Inflammatory macrophage treated with lipopolysaccharide for 4 hours (primary cell): ENCODE results near the gene DNAJB14.

ENCODE experiments used
- DNase-seq: peaks from one replicate; pipeline ENCODE4 v3.0.0-alpha.2; 2020

The DNAJB14 gene

DNA sequence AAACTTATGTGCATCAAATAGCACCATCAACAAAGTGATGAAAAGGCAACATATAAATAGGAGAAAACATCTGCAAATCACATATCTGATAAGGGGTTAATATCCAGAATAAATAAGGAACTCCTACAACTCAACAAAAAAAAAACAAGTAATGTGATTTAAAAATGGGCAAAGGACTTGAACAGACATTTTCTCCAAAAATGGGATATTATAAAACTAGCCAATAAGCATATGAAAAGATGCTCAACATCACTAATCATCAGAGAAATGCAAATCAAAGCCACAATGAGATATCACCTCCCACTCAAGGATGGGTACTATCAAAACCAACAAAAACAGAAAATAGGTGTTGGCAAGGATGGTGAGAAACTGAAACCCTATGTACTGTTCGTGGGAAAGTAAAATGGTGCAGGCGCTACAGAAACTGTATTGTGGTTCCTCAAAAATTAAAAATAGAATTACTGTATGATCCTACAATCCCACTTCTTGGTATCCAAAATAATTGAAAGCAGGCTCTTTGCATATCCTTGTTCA, 2.4 kb downstream of the DNAJB14 start:
- DNase-seq = peak; percentile 21

DNA sequence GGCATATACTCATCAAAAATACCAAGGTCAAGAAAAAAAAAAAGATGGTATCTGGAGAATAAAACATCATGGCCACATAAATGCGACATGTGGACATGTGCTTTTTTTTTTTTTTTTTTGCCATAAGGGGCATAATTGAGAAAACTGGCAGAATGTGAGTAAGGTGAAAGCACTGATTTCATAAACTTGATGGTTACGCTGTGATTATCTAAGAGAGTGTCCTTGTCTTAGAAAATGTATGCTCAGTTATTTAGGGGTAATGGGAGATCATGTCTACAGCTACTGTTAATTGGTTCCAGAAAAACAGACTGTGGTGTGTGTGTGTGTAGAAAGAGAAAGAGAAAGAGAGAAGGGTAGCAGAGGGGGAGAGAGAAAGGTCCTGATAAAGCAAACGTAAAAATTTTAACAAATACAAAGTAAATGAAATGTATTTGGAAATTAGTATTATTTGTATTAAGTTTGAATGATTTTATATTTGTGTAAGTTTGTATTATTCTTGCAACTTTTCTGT, 8.1 kb downstream of the DNAJB14 start:
- no peak for DNase-seq

DNA sequence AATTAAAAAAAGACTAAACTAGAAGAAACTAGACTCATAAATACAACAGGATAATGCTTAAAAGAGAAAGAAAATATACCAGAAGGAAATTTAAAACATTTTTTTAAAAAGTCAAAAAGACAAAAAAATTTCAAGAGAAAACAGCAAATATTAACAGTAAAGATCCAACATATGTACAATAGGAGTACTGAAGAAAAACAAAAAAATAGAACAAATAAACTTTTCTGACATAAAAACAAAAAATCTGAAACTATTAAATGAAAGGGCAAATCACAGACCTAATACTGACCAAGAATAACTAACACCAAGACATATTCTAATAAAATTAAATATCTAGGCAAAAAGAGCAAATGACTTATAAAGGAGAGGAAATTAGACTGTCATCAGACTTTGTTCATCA, 11.5 kb downstream of the DNAJB14 start:
- DNase-seq = no peak

DNA sequence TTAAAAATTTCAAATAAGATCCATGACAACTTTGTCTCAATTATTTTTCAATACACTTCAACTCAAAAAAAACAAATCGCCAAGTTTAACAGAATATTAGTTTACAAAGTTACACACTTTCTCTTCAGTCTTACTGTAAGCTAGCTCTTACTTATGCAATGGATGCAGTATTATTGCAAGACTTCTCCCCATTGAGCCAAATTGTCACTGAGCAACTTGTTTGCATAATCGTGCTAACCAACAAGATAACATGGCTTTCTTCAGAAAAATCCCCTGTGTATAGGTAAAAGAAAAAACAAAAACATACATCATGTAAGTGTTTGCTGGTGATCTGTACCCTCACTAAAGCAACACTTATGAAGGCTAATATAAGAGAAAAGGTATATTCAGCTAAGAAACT, 18.9 kb downstream of the DNAJB14 start:
- peak; percentile 10 for DNase-seq

DNA sequence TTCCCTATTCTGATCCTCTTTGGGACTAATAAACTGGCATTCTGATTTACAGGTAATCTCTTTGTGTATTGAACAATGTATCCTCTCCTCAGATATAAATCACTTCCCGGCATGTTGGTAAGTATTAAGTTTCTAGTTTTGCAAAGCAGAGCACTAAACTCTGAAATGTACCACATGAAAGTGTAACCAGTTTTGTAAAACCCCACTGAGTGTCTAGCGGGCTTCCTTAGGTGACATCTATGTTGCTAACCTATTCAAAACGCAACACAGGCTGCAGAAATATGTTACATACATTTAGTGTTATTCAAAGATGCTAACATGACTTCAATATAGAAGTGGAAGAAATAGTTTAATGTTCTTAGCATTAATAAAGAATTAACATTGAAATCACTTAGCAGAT, 25.2 kb downstream of the DNAJB14 start:
- no peak for DNase-seq

DNA sequence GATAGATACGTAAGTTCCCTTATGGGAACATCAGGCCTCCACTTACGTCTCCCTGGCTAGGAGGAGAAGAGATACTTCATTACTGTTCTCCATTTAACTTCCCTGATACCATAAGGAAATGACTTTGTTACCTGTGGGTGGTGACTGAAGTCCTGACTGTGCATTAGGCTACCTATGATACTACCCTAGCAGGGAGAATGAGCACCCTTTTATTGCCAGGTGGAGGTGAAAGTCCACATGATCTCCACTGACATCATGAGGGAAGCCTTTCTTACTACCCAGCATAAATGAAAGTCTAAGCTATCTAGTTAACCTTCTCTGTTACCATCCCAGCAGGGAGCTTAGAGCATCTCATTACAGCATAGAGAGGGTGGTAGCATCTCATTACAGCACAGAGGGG, 27.8 kb downstream of the DNAJB14 start:
- no peak for DNase-seq

DNA sequence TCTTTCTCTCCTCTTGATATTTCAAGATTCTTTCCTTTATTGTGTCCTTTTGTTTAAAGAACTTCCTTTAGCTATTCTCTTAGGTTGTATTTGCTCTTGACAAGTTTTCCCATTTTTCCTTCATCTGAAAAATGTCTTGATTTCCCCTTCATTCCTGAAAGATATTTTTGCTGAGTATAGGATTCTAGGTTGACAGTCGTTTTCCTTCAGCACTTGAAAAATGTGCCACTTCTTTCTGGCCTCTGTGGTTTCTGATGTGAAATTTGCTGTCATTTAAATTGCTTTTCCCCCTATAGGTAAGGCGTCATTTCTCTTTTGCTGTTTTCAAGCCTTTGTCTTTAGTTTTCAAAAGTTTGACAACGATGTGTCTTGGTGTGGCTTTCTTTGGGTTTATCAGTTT, 28.8 kb downstream of the DNAJB14 start:
- DNase-seq = no peak

DNA sequence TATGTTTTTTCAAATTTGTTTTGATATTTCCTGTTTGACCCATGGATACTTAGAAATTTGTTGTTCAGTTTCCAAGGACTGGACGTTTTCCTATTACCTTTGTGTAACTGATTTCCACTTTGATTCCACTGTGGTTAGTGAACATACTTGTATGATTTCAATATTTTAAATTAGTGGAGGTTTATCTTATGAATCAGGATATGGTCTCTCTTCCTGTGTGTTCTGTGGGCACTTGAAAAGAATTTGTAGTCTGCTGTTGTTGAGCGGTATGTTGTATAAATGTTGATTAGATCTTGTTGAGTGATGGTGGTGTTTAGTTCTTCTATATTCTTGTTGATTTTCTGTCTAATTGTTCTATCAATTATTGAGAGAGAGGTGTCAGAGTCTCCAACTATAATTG, 31.0 kb downstream of the DNAJB14 start:
- DNase-seq = no peak

DNA sequence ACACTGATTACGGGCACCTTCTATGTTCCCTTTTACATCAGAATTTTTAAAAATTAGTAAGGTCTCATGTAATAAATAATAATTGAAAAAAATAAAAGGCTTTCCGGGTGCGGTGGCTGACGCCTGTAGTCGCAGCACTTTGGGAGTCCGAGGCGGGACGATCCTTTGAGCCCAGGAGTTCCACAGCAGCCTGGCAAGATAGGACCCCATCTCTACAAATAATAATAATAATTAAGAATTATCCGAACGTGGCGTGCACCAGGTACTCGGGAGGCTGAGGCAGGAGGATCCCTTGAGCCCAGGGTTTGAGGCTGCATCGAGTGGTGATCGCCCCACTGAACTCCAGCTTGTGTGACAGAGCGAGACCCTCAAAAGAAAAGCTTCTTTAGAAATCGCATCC, 51.4 kb downstream of the DNAJB14 start:
- DNase-seq = no peak

DNA sequence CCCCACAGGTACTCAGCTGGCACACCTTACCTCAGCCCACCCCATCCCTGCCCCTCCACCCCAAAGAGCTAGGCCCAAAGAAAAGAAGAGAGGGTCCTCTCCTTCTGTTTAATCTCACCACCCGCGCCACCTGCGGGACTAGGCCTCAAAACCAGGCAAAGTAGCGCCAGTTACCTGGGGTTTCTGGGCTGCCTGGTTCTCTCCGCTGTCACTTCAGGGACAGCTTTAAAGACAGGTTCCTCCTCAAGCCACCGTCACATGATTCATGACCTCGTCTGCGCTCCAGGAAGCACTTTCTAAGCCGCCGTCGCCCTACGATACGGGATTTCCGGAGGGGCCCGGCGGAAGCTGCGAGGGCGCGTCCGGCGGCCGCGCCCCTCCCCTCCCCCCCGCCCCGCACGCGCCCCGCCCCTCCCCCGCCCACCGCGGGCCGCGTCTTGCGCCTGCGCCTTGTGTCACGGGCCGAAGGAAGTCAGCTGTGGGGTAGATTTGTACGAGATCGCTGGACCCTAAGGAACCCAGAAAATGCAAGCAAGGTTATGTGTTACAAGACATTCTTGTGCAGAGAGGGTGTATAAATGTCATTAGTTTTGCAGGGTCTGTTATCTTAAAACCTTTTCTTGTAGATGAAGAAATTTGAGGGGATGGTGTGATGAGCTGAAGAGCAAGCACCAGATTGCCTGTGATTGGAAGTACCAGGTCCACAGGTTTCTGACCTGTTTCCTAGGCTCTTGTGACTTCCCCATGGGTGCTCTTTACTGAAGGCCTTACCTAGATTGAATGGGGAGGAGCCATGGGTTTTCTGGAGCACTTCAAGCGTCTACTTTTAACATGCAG, 52.0 kb downstream of the DNAJB14 start, which contains the start of gene LAMTOR3:
Gene LAMTOR3 (minus strand): TSS at position 267 of the 837 bp plus-strand sequence. CDS start 464 bp downstream, outside the sequence.
- peak; percentile 96 for DNase-seq

DNA sequence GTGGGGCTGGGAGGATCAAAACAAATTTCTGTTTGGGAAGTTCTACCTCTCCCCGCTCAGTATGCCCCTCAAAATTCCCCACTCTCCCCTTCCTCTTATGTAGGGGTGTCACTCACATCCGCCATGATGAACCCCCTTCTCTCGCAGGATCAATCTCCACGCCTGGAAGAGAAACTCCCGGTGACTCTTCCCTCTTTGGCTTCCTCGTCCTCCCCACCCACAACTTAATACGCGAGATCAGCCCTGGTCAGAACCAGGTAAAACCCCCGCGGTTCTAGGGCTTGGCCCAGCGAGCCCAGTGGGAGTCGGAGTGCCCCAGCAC, 52.6 kb downstream of the DNAJB14 start:
- DNase-seq = peak; percentile 45

DNA sequence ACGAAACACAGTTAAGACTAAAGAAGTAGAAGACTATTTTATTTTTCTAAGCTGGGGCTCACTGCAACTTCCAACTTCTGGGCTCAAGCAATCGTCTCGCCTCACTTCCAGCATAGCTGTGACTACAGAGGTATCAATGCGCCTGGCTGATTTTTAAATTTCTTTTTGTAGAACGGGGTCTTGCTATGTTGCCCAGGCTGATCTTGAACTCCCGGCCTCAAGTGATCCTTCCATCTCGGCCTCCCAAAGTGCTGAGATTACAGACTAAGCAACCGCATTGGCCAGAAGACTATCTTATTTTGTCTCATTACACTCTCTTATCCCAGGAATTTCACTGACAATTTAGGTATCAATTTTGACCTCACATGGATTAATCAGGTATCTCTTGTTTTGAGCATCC, 53.4 kb downstream of the DNAJB14 start:
- DNase-seq = no peak

DNA sequence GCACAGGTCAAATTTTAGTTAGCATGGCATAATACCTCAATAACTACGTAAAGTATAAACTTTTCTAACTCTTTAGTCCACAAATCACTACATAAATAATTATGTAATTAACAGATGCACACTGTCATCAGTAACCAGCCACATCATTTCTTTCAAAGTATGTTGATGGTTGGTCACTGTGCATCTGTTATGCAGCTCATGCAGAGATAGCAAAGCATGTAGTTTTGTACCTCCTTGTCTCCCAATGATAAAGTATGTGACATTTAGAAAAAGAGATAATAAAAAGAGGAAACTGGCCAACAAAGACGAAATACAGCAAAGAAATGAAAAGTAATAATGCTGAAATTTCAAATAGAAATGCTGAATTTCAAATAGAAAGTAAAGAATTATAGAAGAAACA, 55.1 kb downstream of the DNAJB14 start:
- no peak for DNase-seq

DNA sequence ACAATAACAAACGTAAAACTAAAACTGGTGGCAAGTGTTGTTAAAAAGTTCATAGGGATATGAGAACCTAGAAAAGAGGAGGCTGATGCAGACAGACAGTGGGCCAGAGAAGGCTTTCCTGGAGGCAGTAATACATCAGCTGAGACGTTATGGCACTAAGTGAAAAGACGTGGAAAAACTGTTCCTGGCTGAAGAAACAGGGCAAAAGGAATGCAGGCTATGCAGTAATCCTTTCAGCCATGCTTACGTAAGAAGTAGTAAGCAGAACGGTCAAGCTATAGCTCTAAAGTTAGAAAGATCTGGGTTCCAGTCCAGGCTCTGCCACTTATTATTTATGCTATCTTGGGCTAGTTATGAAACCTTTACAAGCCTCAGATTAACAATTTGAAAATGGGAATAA, 58.6 kb downstream of the DNAJB14 start:
- no peak for DNase-seq

DNA sequence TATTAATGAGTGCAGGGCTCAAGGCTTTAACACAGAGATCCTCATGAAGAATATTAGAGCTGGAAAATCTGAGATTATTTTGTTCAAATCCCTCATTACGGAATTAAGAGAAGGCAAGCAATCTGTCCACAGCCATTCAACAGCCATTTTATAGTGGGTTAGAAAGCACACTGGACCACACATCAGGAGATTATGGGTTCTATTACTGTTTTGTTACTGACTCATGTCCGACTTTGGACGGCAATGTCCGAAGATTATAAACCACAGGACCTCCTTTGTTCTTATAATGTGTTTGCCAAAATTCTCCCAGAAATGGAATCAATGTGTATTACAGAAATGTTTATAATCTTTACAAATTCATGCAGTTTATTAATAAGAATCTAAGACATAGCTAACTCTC, 60.3 kb downstream of the DNAJB14 start:
- no peak for DNase-seq

DNA sequence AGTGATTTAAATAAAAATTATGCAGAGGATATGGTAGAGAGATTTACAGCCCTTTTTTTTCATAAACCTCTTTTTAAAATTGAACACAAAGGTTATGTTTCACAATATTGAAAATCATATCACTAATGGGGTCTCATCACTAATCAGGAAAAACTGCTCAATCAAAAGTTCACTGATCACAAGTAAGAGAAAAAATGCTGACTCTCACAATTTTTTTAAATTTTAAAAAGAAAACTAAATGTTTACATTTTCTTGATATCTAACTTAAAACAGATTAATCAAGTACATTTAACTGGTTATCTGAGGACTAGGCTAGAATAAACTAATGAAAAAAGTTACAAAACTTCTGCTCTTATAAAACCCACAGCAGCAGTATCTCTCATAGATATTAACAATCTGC, 60.7 kb downstream of the DNAJB14 start:
- no peak for DNase-seq

DNA sequence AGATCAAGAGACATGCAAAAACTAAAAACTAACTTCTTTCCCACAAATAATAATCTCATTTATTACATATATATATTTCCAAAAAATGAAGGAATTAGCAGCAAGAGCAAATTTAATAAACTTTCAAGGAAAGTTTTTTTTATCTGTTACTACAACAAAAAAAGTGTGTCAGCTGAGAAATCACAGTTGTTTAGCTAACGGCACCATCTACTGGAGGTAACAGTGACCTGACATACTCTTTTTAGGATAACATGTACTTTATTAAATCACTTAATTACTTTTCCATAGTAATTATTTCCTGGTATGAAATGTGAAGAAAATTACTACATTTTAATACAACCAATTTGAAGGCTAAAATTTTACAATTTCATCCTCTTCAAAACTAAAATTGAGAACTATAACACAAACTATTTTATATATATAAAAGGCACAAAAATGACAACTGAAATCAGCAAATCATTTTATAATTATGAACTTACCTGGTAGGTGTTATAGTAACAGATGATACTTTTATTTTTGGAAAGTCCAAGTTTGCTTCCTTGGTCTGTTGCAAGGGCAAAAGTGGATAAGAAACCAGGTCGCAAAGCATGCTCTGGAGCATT, 61.3 kb downstream of the DNAJB14 start:
- DNase-seq = peak; percentile 46

DNA sequence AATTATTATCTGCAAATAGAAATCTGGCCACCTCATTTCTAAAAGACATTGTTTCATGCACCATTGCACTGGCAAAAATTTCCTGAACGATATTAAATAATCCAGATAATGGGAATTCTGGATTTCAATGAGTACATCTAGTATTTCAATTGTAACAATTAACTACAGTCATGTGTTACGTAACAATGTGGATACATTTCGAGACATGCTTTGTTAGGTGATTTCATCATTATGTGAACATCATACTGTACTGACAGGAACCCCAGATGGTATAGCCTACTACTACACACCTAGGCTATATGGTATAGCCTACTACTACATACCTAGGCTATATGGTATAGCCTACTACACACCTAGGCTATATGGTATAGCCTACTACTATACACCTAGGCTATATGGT, 67.0 kb downstream of the DNAJB14 start:
- DNase-seq = peak; percentile 35

DNA sequence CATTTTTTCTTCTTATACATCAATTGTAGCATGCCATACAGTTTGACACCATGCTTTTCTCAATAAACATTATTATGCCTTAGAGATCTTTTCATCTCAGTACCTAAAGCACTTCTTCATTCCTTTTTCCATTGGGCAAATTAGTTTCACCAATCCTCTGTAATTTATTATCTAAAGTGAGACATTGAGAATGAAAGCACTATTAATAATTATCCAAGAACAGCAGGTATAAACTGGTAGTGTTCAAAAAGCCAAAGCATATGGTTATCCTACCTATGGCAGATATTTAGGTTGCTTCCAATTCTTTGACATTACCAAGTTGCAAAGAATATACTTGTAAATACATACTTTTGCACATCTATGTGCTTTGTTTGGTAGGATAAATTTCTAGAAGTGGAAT, 67.8 kb downstream of the DNAJB14 start:
- DNase-seq = no peak

DNA sequence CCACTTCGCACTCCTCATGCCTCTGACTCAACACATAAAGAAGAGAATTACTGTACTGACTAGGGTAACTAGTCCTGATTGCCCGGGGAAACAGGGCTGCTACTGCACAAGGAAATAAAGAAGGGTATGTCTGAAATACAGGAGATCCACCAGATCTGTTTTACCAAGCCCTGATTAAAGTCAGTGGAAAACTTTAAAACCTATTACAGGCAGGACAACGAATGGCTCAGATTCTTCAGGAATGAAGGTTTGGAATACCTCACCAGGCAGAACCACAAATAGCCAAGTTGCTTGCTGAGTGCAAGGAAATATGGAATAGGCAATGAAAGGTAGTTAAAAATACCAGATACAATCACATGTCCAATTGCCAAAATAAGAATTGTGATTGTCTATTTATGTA, 69.5 kb downstream of the DNAJB14 start:
- no peak for DNase-seq

DNA sequence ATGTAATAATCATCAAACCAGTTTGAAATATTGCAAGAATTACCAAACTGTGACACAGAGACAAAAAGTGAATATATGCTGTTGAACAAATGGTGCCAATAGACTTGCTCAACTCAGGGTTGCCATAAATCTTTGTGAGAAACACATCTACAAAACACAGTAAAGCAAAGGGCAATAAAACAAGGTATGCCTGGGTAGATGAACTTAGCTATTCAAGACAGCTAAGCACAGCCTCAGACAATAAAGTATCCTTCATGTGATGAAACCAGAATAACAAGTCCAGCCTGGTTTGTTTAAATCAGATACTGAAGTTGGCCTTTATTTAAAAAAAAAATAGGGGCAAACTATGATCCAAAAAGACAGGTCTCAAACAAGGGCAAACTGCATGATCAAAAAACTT, 71.3 kb downstream of the DNAJB14 start:
- DNase-seq = no peak

DNA sequence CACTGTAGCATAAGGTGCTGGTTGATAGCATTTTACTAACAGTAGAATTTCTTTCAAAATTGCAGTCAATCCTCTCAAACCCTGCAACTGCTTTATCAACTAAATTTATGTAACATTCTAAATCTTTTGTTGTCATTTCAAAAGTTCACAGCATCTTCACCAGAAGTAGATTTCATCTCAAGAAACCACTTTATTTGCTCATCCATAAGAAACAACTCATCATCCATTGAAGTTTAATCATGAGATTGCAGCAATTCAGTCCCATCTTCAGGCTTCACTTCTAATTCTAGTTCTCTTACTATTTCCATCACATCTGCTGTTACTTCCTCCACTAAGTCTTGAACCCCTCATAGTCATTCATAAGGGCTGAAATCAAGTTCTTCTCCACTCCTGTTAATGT, 73.8 kb downstream of the DNAJB14 start:
- no peak for DNase-seq

DNA sequence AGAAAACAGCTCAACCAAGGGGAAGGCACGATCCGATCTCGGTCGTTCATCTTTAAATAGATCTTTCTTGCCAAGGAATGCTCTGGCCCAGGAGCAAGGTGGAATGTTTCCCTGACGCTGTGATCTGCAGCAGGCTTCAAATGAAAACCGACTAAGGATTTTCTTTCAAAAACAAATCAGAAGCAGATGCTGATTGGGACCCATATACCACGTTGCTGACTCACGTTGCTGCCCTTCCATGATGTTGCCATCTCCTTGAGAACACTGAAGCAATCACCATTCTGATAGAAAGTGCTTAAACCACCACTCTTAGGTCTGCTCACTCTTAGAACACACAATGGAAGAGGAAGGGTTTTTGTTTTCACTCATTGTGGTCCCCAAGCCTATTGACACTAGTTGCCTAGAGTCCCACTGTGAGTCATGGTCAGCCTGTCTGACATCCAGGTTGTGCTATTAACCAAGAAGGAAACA, 78.3 kb downstream of the DNAJB14 start:
- DNase-seq = peak; percentile 42

DNA sequence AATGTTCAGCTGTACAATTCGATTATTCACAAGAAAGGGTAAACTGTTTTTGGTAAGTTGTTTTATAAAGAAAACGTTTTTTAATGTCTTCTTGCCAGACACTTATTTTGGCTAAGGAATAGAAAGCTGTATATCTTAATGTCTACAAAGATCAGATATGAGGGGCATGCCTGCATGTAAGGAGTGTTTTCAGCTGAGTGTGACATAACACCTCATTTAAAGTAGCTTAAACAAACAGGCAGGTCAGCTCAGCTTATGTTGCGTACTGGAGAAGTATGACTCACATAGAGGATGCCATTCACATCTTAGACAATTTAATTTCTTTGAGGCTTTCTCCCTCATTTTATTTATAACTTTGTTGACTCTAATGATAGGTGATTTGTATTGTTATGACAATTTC, 82.6 kb downstream of the DNAJB14 start:
- DNase-seq = no peak
